Right atrium auricular region (tissue), 2 donors: ENCODE results near the gene PCBP1. TPM values are rescaled to one million over a fixed set of nuclear protein-coding genes. Genes with fewer than 3 reads are reported as not detected.
A peak's percentile ranks its signal among the peaks of the same experiment; 100 is the strongest.
"Not testable (repeated sequence)": the region's sequence is repeated elsewhere in the genome, so short reads cannot be mapped to it uniquely, and the experiment has no call there.

ENCODE experiments used
- DNase-seq: peaks from one replicate; pipeline ENCODE4 v3.0.0-alpha.2; 2019; ENCODE audit warnings: low spot score
- H3K27ac ChIP-seq, 2 donors: fragments of 200-600 bp; sonication (generic); 1 replicate in 1 of 2; 2 replicates in 1 of 2; pipeline ENCODE4 v1.5.1; 2016 to 2019
- H3K27me3 ChIP-seq, 2 donors: fragments of 200-600 bp; sonication (generic); one replicate each; pipeline versions ENCODE4 v1.5.1 to v1.6.0; 2017 to 2019
- H3K36me3 ChIP-seq: fragments of 200-600 bp; sonication (generic); one replicate; pipeline ENCODE4 v1.5.1; 2016
- H3K4me1 ChIP-seq, 2 donors: fragments of 200-600 bp; sonication (generic); one replicate each; pipeline versions ENCODE4 v1.5.1 to v1.6.0; 2017 to 2019
- H3K4me3 ChIP-seq, 2 donors: fragments of 200-600 bp; sonication (generic); 1 replicate in 1 of 2; 2 replicates in 1 of 2; pipeline ENCODE4 v1.5.1; 2017 to 2019; ENCODE audit warnings: mild to moderate bottlenecking in 1 of 2, moderate library complexity in 1 of 2
- H3K9me3 ChIP-seq, 2 donors: fragments of 200-600 bp; sonication (generic); one replicate each; pipeline ENCODE4 v1.5.1; 2019
- total RNA-seq, 2 donors: library from RNA; depleted of rRNA; stranded (reverse); fragments of >200 nt; gene quantifications; one replicate each; pipeline ENCODE4 v1.1.0, GENCODE V29; 2016
- TF ChIP-seq, protein P1 (sequence below), 2 donors: fragments of 200-600 bp; sonication (generic); IDR thresholded peaks; one replicate each; pipeline ENCODE4 v1.5.1; 2019; ENCODE audit warnings: antibody characterized with exemption in 2 of 2

PCBP1 gene
- total RNA-seq, 2 donors from 2014 or later, result 121 to 147 TPM

GRCh38 chr2:70091816-70092215 is 4.5 kb downstream of the PCBP1 start:
- Histone ChIP-seq H3K9me3 (no peaks in the 10 kb centered on the region), H3K4me3 (no peak overlapping the region), H3K27ac (no peak overlapping the region), H3K27me3 (no peaks in the 10 kb centered on the region), H3K36me3 (peaks cover 7% of the 10 kb centered on the region), H3K4me1 (peaks cover 0 to 36% of the 10 kb centered on the region in 2 donors)
- DNase-seq, result no peak
- TF ChIP-seq, protein P1, sequence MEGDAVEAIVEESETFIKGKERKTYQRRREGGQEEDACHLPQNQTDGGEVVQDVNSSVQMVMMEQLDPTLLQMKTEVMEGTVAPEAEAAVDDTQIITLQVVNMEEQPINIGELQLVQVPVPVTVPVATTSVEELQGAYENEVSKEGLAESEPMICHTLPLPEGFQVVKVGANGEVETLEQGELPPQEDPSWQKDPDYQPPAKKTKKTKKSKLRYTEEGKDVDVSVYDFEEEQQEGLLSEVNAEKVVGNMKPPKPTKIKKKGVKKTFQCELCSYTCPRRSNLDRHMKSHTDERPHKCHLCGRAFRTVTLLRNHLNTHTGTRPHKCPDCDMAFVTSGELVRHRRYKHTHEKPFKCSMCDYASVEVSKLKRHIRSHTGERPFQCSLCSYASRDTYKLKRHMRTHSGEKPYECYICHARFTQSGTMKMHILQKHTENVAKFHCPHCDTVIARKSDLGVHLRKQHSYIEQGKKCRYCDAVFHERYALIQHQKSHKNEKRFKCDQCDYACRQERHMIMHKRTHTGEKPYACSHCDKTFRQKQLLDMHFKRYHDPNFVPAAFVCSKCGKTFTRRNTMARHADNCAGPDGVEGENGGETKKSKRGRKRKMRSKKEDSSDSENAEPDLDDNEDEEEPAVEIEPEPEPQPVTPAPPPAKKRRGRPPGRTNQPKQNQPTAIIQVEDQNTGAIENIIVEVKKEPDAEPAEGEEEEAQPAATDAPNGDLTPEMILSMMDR (IDR thresholded peaks at IDR 0.05), result no peak

- not testable (repeated sequence) for H3K36me3 ChIP-seq, H3K27ac ChIP-seq, H3K27me3 ChIP-seq, DNase-seq, H3K9me3 ChIP-seq, H3K4me3 ChIP-seq
- peaks cover 0 to 36% of the 10 kb centered on the region in 2 donors for H3K4me1 ChIP-seq
These were observed 5.4 kb downstream of the PCBP1 start for GRCh38 chr2:70092576-70093243.

GRCh38 chr2:70094171-70094977 is 7.1 kb downstream of the PCBP1 start:
- Histone ChIP-seq H3K27ac (peak overlapping the region; percentile 67 to 81), H3K36me3 (no peaks in the 10 kb centered on the region), H3K4me3 (no peak overlapping the region), H3K27me3 (no peaks in the 10 kb centered on the region), H3K4me1 (peaks cover 0 to 27% of the 10 kb centered on the region in 2 donors), H3K9me3 (no peaks in the 10 kb centered on the region)
- TF ChIP-seq, protein P1 (IDR thresholded peaks at IDR 0.05), result no peak
- DNase-seq, result no peak

GRCh38 chr2:70094978-70095719 is 7.9 kb downstream of the PCBP1 start:
- peaks cover 0 to 19% of the 10 kb centered on the region in 2 donors for H3K4me1 ChIP-seq
- TF ChIP-seq, protein P1 (IDR thresholded peaks at IDR 0.05), result no peak
- no peaks in the 10 kb centered on the region for H3K36me3 ChIP-seq
- H3K9me3 ChIP-seq, result no peaks in the 10 kb centered on the region
- H3K27ac ChIP-seq, result peak overlapping the region; percentile 67 to 81
- peak; percentile 71 for DNase-seq
- no peaks in the 10 kb centered on the region for H3K27me3 ChIP-seq
- H3K4me3 ChIP-seq, result no peak overlapping the region

- Histone ChIP-seq H3K36me3 (no peaks in the 10 kb centered on the region), H3K27me3 (no peaks in the 10 kb centered on the region), H3K4me3 (no peak overlapping the region), H3K27ac (peak overlapping the region; percentile 67 to 81), H3K4me1 (peaks cover 0 to 17% of the 10 kb centered on the region in 2 donors), H3K9me3 (no peaks in the 10 kb centered on the region)
- TF ChIP-seq, protein P1 (IDR thresholded peaks at IDR 0.05), result no peak
- DNase-seq, result no peak
These were observed 8.7 kb downstream of the PCBP1 start for GRCh38 chr2:70095720-70096670.
